K562 (cell line): ENCODE measurements around the gene FAM98C. TPM values are rescaled to one million over a fixed set of nuclear protein-coding genes. Genes with fewer than 3 reads are reported as not detected.

Source experiments
- ATAC-seq: fragments of 200-7000 bp; cut with Tn5 transposase; 3 replicates; pipeline ENCODE4 v1.9.1; 2020; ENCODE audit warnings: moderate library complexity
- BruUV-seq: library from RNA; stranded (reverse); fragments of 400-500 nt; replicated peaks from 2 replicates; lab custom pipeline; 2021; lab: Mats Ljungman, UMichigan
- CTCF ChIA-PET: fragments of 300-600 bp; formaldehyde crosslinking; extraction: SDS; loops from one replicate; lab custom pipeline; 2021; ENCODE audit warnings: low intra/inter-chr PET ratio; lab: Yijun Ruan, JAX
- POLR2A ChIA-PET: fragments of 300-600, 350-650 bp; sonication (Branson Sonifier 250); formaldehyde crosslinking; extraction: SDS; loops from one replicate; lab custom pipeline; 2021; ENCODE audit warnings: antibody characterized with exemption, inconsistent platforms; lab: Yijun Ruan, JAX
- DNase-seq, 4 experiments: peaks; one replicate each; pipeline versions ENCODE4 v3.0.0 to v3.0.0-alpha.2; 2011 to 2018; ENCODE audit warnings: low spot score in 3 of 4, mixed read lengths in 3 of 4; ENCODE audit errors: extremely low read depth in 1 of 4
- FAIRE-seq: peaks from 2 replicates; lab custom pipeline; 2011; peaks lifted over from hg19 to GRCh38; lab: Jason Lieb, UNC
- H2AFZ ChIP-seq: 2 replicates; pipeline ENCODE4 v1.6.0; 2011; ENCODE audit warnings: low read depth, low read length, control low read depth, inconsistent platforms
- H3K27ac ChIP-seq: fragments of 200-600 bp; 3 replicates; pipeline ENCODE4 v1.8.0; 2011; ENCODE audit warnings: low read depth, mild to moderate bottlenecking, control low read depth, inconsistent platforms, low read length, moderate library complexity, mixed read lengths; ENCODE audit errors: extremely low read depth
- H3K27me3 ChIP-seq, 2 experiments: fragments of 300-600 bp in 1 of 2; 2 replicates in 1 of 2; 3 replicates in 1 of 2; pipeline versions ENCODE4 v1.6.0 to v1.8.0; 2011; ENCODE audit warnings: inconsistent platforms in 2 of 2, low read length in 2 of 2, mild to moderate bottlenecking in 1 of 2, mixed read lengths in 1 of 2, moderate library complexity in 1 of 2; ENCODE audit not compliant: control insufficient read depth in 2 of 2, insufficient read depth in 2 of 2
- H3K36me3 ChIP-seq: fragments of 300-600 bp; 3 replicates; pipeline ENCODE4 v1.8.0; 2011; ENCODE audit warnings: mild to moderate bottlenecking, low read length, inconsistent platforms; ENCODE audit not compliant: control insufficient read depth, insufficient read depth
- H3K4me1 ChIP-seq, 2 experiments: fragments of 200-600 bp in 1 of 2; replicated peaks in 1 of 2; 2 replicates in 1 of 2; 3 replicates in 1 of 2; pipeline versions ENCODE4 v1.5.1 to v1.8.0; 2011; ENCODE audit warnings: inconsistent platforms in 2 of 2, low read length in 2 of 2, mild to moderate bottlenecking in 1 of 2, mixed read lengths in 1 of 2, moderate library complexity in 1 of 2; ENCODE audit not compliant: control insufficient read depth in 2 of 2, insufficient read depth in 2 of 2
- H3K4me2 ChIP-seq: 2 replicates; pipeline ENCODE4 v1.6.1; 2011; ENCODE audit warnings: low read length, control low read depth, inconsistent platforms, mixed read lengths; ENCODE audit not compliant: insufficient read depth
- H3K4me3 ChIP-seq: fragments of 200-600 bp; sonication (generic), shearing (Covaris generic); 2 replicates; pipeline ENCODE4 v1.5.1; 2016; ENCODE audit warnings: control low read depth, inconsistent platforms
- H3K79me2 ChIP-seq: fragments of 200-600 bp; 3 replicates; pipeline ENCODE4 v1.8.0; 2011; ENCODE audit warnings: low read length, inconsistent platforms; ENCODE audit not compliant: control insufficient read depth, insufficient read depth
- H3K9ac ChIP-seq, 2 experiments: 2 replicates each; pipeline versions ENCODE4 v1.6.0 to v1.6.1; 2011; ENCODE audit warnings: low read depth in 2 of 2, low read length in 2 of 2, control low read depth in 1 of 2, inconsistent platforms in 1 of 2, mild to moderate bottlenecking in 1 of 2, mixed read lengths in 1 of 2; ENCODE audit not compliant: insufficient read depth in 1 of 2
- H3K9me1 ChIP-seq: one replicate; pipeline ENCODE4 v1.6.0; 2011; ENCODE audit warnings: inconsistent platforms, mild to moderate bottlenecking, low read length, moderate library complexity; ENCODE audit not compliant: control insufficient read depth, insufficient read depth
- H3K9me3 ChIP-seq: replicated peaks from 2 replicates; pipeline ENCODE4 v1.5.1; 2011; ENCODE audit warnings: low read depth, low read length, inconsistent platforms; ENCODE audit not compliant: control insufficient read depth, insufficient read depth
- H4K20me1 ChIP-seq: replicated peaks from 2 replicates; pipeline ENCODE4 v1.6.1; 2011; ENCODE audit warnings: low read length, inconsistent platforms, mixed read lengths; ENCODE audit not compliant: control insufficient read depth, insufficient read depth
- ARHGAP35 ChIP-seq: fragments of 450-650 bp; IDR thresholded peaks from 2 replicates; pipeline ENCODE4 v1.6.1; 2018; ENCODE audit not compliant: partially characterized antibody
- ASH1L ChIP-seq: fragments of 450-650 bp; IDR thresholded peaks from 2 replicates; pipeline ENCODE4 v1.6.1; 2018; ENCODE audit warnings: borderline replicate concordance, mild to moderate bottlenecking, low read depth; ENCODE audit not compliant: partially characterized antibody
- BHLHE40 ChIP-seq: IDR thresholded peaks from 2 replicates; pipeline ENCODE4 v1.6.1; 2011; ENCODE audit warnings: low read length, improper control_type of control experiment
- C11orf30 ChIP-seq: fragments of 450-650 bp; IDR thresholded peaks from 2 replicates; pipeline ENCODE4 v1.6.1; 2016; ENCODE audit warnings: low read depth, mild to moderate bottlenecking
- CBFA2T2 ChIP-seq: fragments of 450-650 bp; conservative IDR thresholded peaks from 2 replicates; pipeline ENCODE4 v1.6.1; 2017; ENCODE audit warnings: mild to moderate bottlenecking
- CREB3L1 ChIP-seq: fragments of 450-650 bp; IDR thresholded peaks from 2 replicates; pipeline ENCODE4 v1.6.1; 2014; ENCODE audit warnings: low read depth, mild to moderate bottlenecking, moderate library complexity, borderline replicate concordance
- CREB5 ChIP-seq: fragments of 250-450 bp; sonication (Bioruptor Pico); IDR thresholded peaks from 2 replicates; pipeline ENCODE4 v1.5.0; 2020; ENCODE audit warnings: mild to moderate bottlenecking
- DEAF1 ChIP-seq: fragments of 450-650 bp; formaldehyde crosslinking; IDR thresholded peaks from 2 replicates; pipeline ENCODE4 v1.4.0; 2020; ENCODE audit warnings: mild to moderate bottlenecking, moderate library complexity
- JUNB ChIP-seq: fragments of 450-650 bp; formaldehyde crosslinking; conservative IDR thresholded peaks from 2 replicates; pipeline ENCODE4 v1.4.0; 2020; ENCODE audit warnings: mild to moderate bottlenecking
- MCM7 ChIP-seq, 2 experiments: fragments of 450-650 bp; IDR thresholded peaks; 2 replicates each; pipeline ENCODE4 v1.6.1; 2016 to 2018
- OTX1 ChIP-seq: fragments of 450-650 bp; formaldehyde crosslinking; IDR thresholded peaks from 2 replicates; pipeline ENCODE4 v1.4.0; 2022; ENCODE audit warnings: mild to moderate bottlenecking
- RAD51 ChIP-seq: fragments of 450-650 bp; IDR thresholded peaks from 2 replicates; pipeline ENCODE4 v1.7.1; 2016; ENCODE audit warnings: low read depth, mild to moderate bottlenecking, borderline replicate concordance
- TCF7L2 ChIP-seq: fragments of 150-350 bp; IDR thresholded peaks from 2 replicates; pipeline ENCODE4 v1.6.1; 2016; ENCODE audit warnings: low read depth, mild to moderate bottlenecking, low read length, moderate library complexity
- TFE3 ChIP-seq: fragments of 450-650 bp; formaldehyde crosslinking; IDR thresholded peaks from 2 replicates; pipeline ENCODE4 v1.4.0; 2020; ENCODE audit warnings: mild to moderate bottlenecking, mixed read lengths
- ZNF212 ChIP-seq: fragments of 450-650 bp; formaldehyde crosslinking; IDR thresholded peaks from 2 replicates; pipeline ENCODE4 v1.4.0; 2020; ENCODE audit warnings: mild to moderate bottlenecking
- ZNF79 ChIP-seq: fragments of 250-450 bp; sonication (Bioruptor Pico); IDR thresholded peaks from 2 replicates; pipeline ENCODE4 v1.4.0; 2020; ENCODE audit warnings: low read depth, mild to moderate bottlenecking, moderate library complexity
- WGBS: fragments of 100-300 bp; shearing (Covaris generic); methylation state at CpG from one replicate; pipeline ENCODE4 v1.1.6; 2016; ENCODE audit warnings: low coverage, mixed read lengths; ENCODE audit not compliant: insufficient coverage; ENCODE audit errors: missing lambda C conversion rate; 5-methylcytosine and 5-hydroxymethylcytosine counted together
- in situ Hi-C: fragments of 300-500 bp; cut with MboI; formaldehyde crosslinking; loops from 4 replicates; pipeline ENCODE4 v1.15.0; 2018; ENCODE audit warnings: inconsistent platforms, mixed read lengths
- intact Hi-C: fragments of 100-400 bp; cut with micrococcal nuclease; formaldehyde crosslinking; loops from 2 replicates; pipeline ENCODE4 v1.14.2; 2022
- polyA plus RNA-seq, 8 experiments: library from polyadenylated mRNA; depleted of rRNA in 4 of 8; stranded (reverse) in 5 of 8; unstranded in 3 of 8; fragments of >200 nt; fragmentation: Nextera tagmentation in 2 of 8; fragmentation: Illumina TruSeq in 1 of 8; extraction: Ambion mirVana in 2 of 8; extraction: Trizol in 1 of 8; gene quantifications; 2 replicates each; pipeline versions ENCODE4 v1.2.1 to v1.2.3, GENCODE V29; 2011 to 2014; ENCODE audit warnings: inconsistent platforms in 1 of 8, missing spikeins in 1 of 8
- total RNA-seq, 7 experiments: library from RNA; depleted of rRNA in 6 of 7; stranded (reverse); fragments of >200 nt in 6 of 7; fragmentation: Illumina TruSeq in 2 of 7; extraction: Trizol in 2 of 7; gene quantifications; 2 replicates each; pipeline versions ENCODE4 v1.2.1 to v1.2.3, GENCODE V29; 2011 to 2021; ENCODE audit warnings: low replicate concordance in 1 of 7

The FAM98C gene
- total and polyA plus RNA-seq, 9 of the 15 experiments (the other 6 are each of a cell fraction or from before 2014, with no cell fraction given): 1.7 to 43.8 (median 13.7) TPM

GRCh38 chr19:38389101-38389925, 13.6 kb upstream of the FAM98C start:
- no peak overlapping the region for H2AFZ ChIP-seq
- no peak overlapping the region for H3K4me3 ChIP-seq
- 0 out of 3 replicates have a peak, but pooled peaks cover 2% of the 10 kb centered on the region for H3K79me2 ChIP-seq
- peak overlapping the region in 1 of 2 experiments; percentile 21; a peak in 1 of 4 replicates for H3K9ac ChIP-seq
- H3K27me3 ChIP-seq: no peaks in the 10 kb centered on the region
- no peak overlapping the region for H3K27ac ChIP-seq
- H3K36me3 ChIP-seq: peaks cover 21% of the 10 kb centered on the region; the same call in 1 of the 3 replicates
- BruUV-seq: no TSS peak
- in situ Hi-C loops (no loop called here), intact Hi-C loops (loop anchor here (5.0 kb wide), 2 partner anchors 52 to 147 kb away; partner anchors contain the start of gene CATSPERG)
- peaks cover 16 to 68% of the 10 kb centered on the region in 2 experiments; a peak in 4 of 5 replicates for H3K4me1 ChIP-seq
- no peak for DNase-seq
- FAIRE-seq: no peak
- H4K20me1 ChIP-seq: no peaks in the 10 kb centered on the region
- ATAC-seq: no peak
- ChIA-PET POLR2A (interaction anchor here (0.6 to 1.1 kb wide), 5 partner anchors 8 to 15 kb away, joined by 3 to 4 read pairs (median 3); partner anchors contain the start of gene PSMD8), CTCF (no interaction called here)
- H3K9me1 ChIP-seq: no peaks in the 10 kb centered on the region
- no peak overlapping the region for H3K4me2 ChIP-seq
- H3K9me3 ChIP-seq: no peaks in the 10 kb centered on the region
- 28% methylated on average over 15 of the region's 28 CpGs for WGBS
- TF ChIP-seq BHLHE40 (peak; percentile 52; the same call in 1 of the 2 replicates), CREB3L1 (no peak), ASH1L (no peak), TCF7L2 (no peak), ZNF79 (CRISPR knock-in tag) (no peak), ARHGAP35 (no peak), ZNF212 (CRISPR knock-in tag) (no peak), OTX1 (CRISPR knock-in tag) (no peak), JUNB (CRISPR knock-in tag) (no peak), CBFA2T2 (peak; percentile 41), CREB5 (CRISPR knock-in tag) (no peak), MCM7 (IDR thresholded peaks at IDR 0.05) (no peak), TFE3 (peak; percentile 81), RAD51 (peak; percentile 84; the same call in 1 of the 2 replicates), C11orf30 (no peak), DEAF1 (no peak)
